CD4-positive, alpha-beta T cell (primary cell): ENCODE data around the gene FOXP3. TPM values are rescaled to one million over a fixed set of nuclear protein-coding genes. Genes with fewer than 3 reads are reported as not detected.

Experiments used
- ATAC-seq: fragments of 200-7000 bp; cut with Tn5 transposase; one replicate; pipeline ENCODE4 v1.10.0; 2022; ENCODE audit warnings: mild to moderate bottlenecking; ENCODE audit not compliant: poor library complexity
- CTCF ChIA-PET: fragments of 350-600 bp; sonication (Branson Sonifier 250); formaldehyde crosslinking; loops from one replicate; lab custom pipeline; 2021; ENCODE audit warnings: antibody characterized with exemption, inconsistent platforms; lab: Charles Lee
- POLR2A ChIA-PET: fragments of 350-600 bp; sonication (Branson Sonifier 250); formaldehyde crosslinking; loops from one replicate; lab custom pipeline; 2021; ENCODE audit warnings: antibody characterized with exemption, inconsistent platforms; lab: Charles Lee
- DNase-seq, 14 experiments: peaks; one replicate each; pipeline ENCODE4 v3.0.0-alpha.2; 2013 to 2020; ENCODE audit warnings: mixed read lengths in 2 of 14
- H3K27ac ChIP-seq, 2 donors: one replicate each; pipeline versions ENCODE4 v1.5.1 to v1.7.0; 2013; ENCODE audit warnings: low read length in 2 of 2, low read depth in 1 of 2, mild to moderate bottlenecking in 1 of 2
- H3K27me3 ChIP-seq, 2 experiments: 1 replicate in 1 of 2; 2 replicates in 1 of 2; pipeline versions ENCODE4 v1.6.1 to v1.7.0; 2013; ENCODE audit warnings: low read length in 2 of 2, control low read depth in 1 of 2, mild to moderate bottlenecking in 1 of 2, moderate library complexity in 1 of 2; ENCODE audit not compliant: insufficient read depth in 2 of 2, control insufficient read depth in 1 of 2
- H3K36me3 ChIP-seq: one replicate; pipeline ENCODE4 v1.6.1; 2013; ENCODE audit warnings: low read length, control low read depth; ENCODE audit not compliant: insufficient read depth
- H3K4me1 ChIP-seq: one replicate; pipeline ENCODE4 v1.6.1; 2013; ENCODE audit warnings: low read length, control low read depth; ENCODE audit not compliant: insufficient read depth
- H3K4me3 ChIP-seq: one replicate; pipeline ENCODE4 v1.5.1; 2013; ENCODE audit warnings: mild to moderate bottlenecking, low read length, moderate library complexity
- H3K9me3 ChIP-seq, 2 experiments: 1 replicate in 1 of 2; 2 replicates in 1 of 2; pipeline versions ENCODE4 v1.6.1 to v1.7.0; 2013; ENCODE audit warnings: low read length in 2 of 2, mild to moderate bottlenecking in 2 of 2, control low read depth in 1 of 2, moderate library complexity in 1 of 2; ENCODE audit not compliant: control insufficient read depth in 1 of 2, insufficient read depth in 1 of 2
- H3K27ac Mint-ChIP-seq: one replicate; pipeline ENCODE4 v1.8.0; 2020; ENCODE audit warnings: mixed read lengths
- H3K27me3 Mint-ChIP-seq: one replicate; pipeline ENCODE4 v1.8.0; 2021; ENCODE audit warnings: mixed read lengths
- H3K36me3 Mint-ChIP-seq: one replicate; pipeline ENCODE4 v1.8.0; 2021; ENCODE audit warnings: low read depth, mixed read lengths
- H3K4me1 Mint-ChIP-seq: one replicate; pipeline ENCODE4 v1.8.0; 2021; ENCODE audit warnings: low read depth, mixed read lengths
- H3K4me3 Mint-ChIP-seq: one replicate; pipeline ENCODE4 v1.8.0; 2020; ENCODE audit warnings: mild to moderate bottlenecking, mixed read lengths
- H3K9me3 Mint-ChIP-seq: one replicate; pipeline ENCODE4 v1.8.0; 2020; ENCODE audit warnings: mixed read lengths
- CTCF ChIP-seq: fragments of 200-600 bp; IDR thresholded peaks from one replicate; pipeline ENCODE4 v1.8.0; 2022; ENCODE audit warnings: antibody characterized with exemption, mild to moderate bottlenecking
- intact Hi-C, 2 experiments: fragments of 100-400 bp; cut with DNase I in 1 of 2; cut with micrococcal nuclease in 1 of 2; formaldehyde crosslinking; loops; one replicate each; pipeline versions ENCODE4 v1.15.1 to v1.9.0; 2023 to 2025; cut with DNase I, micrococcal nuclease
- total RNA-seq, 174 experiments: library from RNA in 2 of 174; stranded (reverse) in 2 of 174; gene quantifications; one replicate each; pipeline ENCODE4 v1.2.3 and lab custom pipeline; 2021 to 2026

The FOXP3 gene
- total RNA-seq, 2 experiments from 2014 or later = 3.7 TPM

GRCh38 chrX:49254639-49255038 is 9.9 kb downstream of the FOXP3 start:
- H3K36me3 ChIP-seq = no peaks in the 10 kb centered on the region
- no peak overlapping the region for H3K4me3 ChIP-seq
- peaks cover 31% of the 10 kb centered on the region for H3K4me1 ChIP-seq
- ChIA-PET POLR2A (interaction anchor here (0.8 kb wide), 1 partner anchor 18 kb away, joined by 3 read pairs; no protein-coding TSS in a partner anchor), CTCF (no interaction called here)
- Mint-ChIP-seq H3K4me3 (no peak overlapping the region), H3K4me1 (peaks cover 26% of the 10 kb centered on the region), H3K27ac (no peak overlapping the region), H3K9me3 (no peaks in the 10 kb centered on the region), H3K36me3 (peaks cover 14% of the 10 kb centered on the region), H3K27me3 (no peaks in the 10 kb centered on the region)
- no peak for DNase-seq
- H3K9me3 ChIP-seq = no peaks in the 10 kb centered on the region
- intact Hi-C loops = no loop called here
- no peak for TF ChIP-seq CTCF
- H3K27me3 ChIP-seq = no peaks in the 10 kb centered on the region
- no peak for ATAC-seq
- H3K27ac ChIP-seq = no peak overlapping the region

- DNase-seq (peak in 1 of 14 experiments; percentile 14), ATAC-seq (no peak)
- no peaks in the 10 kb centered on the region for H3K27me3 Mint-ChIP-seq
- H3K36me3 Mint-ChIP-seq = peaks cover 34% of the 10 kb centered on the region
- no peak overlapping the region for H3K4me3 Mint-ChIP-seq
- no peaks in the 10 kb centered on the region for H3K27me3 ChIP-seq
- H3K4me1 ChIP-seq = no peaks in the 10 kb centered on the region
- intact Hi-C loops = no loop called here
- no peak for TF ChIP-seq CTCF
- H3K4me1 Mint-ChIP-seq = peaks cover 4% of the 10 kb centered on the region
- no peak overlapping the region for H3K27ac ChIP-seq
- ChIA-PET CTCF (no interaction called here), POLR2A (no interaction called here)
- H3K27ac Mint-ChIP-seq = no peak overlapping the region
- H3K4me3 ChIP-seq = no peak overlapping the region
- H3K9me3 ChIP-seq = no peaks in the 10 kb centered on the region
- H3K36me3 ChIP-seq = peaks cover 15% of the 10 kb centered on the region
- H3K9me3 Mint-ChIP-seq = no peaks in the 10 kb centered on the region
Observed at GRCh38 chrX:49251325-49251724, 13.2 kb downstream of the FOXP3 start.

- H3K9me3 Mint-ChIP-seq = no peaks in the 10 kb centered on the region
- H3K27ac Mint-ChIP-seq = peak overlapping the region; percentile 76
- DNase-seq (no peak), ATAC-seq (no peak)
- H3K27me3 Mint-ChIP-seq = no peaks in the 10 kb centered on the region
- POLR2A ChIA-PET = no interaction called here
- no peak overlapping the region for H3K4me3 ChIP-seq
- no peak for TF ChIP-seq CTCF
- peaks cover 18% of the 10 kb centered on the region for H3K36me3 ChIP-seq
- no peaks in the 10 kb centered on the region for H3K4me1 ChIP-seq
- peaks cover 4% of the 10 kb centered on the region for H3K4me1 Mint-ChIP-seq
- H3K4me3 Mint-ChIP-seq = no peak overlapping the region
- CTCF ChIA-PET = no interaction called here
- H3K27ac ChIP-seq = no peak overlapping the region
- H3K27me3 ChIP-seq = no peaks in the 10 kb centered on the region
- intact Hi-C loops = no loop called here
- no peaks in the 10 kb centered on the region for H3K9me3 ChIP-seq
- peaks cover 39% of the 10 kb centered on the region for H3K36me3 Mint-ChIP-seq
Observed at GRCh38 chrX:49250578-49250977, 13.9 kb downstream of the FOXP3 start.
